Activated naive CD8-positive, alpha-beta T cell treated with anti-CD3 and anti-CD28 coated beads, Interleukin-2, amount 50 U/mL, for 24 hours (primary cell): ENCODE data around the gene CHRNA3.

Experiments used
- ATAC-seq: fragments of 150-1000 bp; cut with Tn5 transposase; one replicate; pipeline ENCODE4 v1.10.0; 2021
- DNase-seq: peaks from one replicate; pipeline ENCODE4 v3.0.0; 2021
- H3K27ac Mint-ChIP-seq: one replicate; pipeline ENCODE4 v1.8.0; 2021; ENCODE audit warnings: mild to moderate bottlenecking, mixed read lengths
- H3K27me3 Mint-ChIP-seq: one replicate; pipeline ENCODE4 v1.8.0; 2021; ENCODE audit warnings: mixed read lengths
- H3K36me3 Mint-ChIP-seq: one replicate; pipeline ENCODE4 v1.8.0; 2021; ENCODE audit warnings: low read depth, mixed read lengths
- H3K4me1 Mint-ChIP-seq: one replicate; pipeline ENCODE4 v1.8.0; 2021; ENCODE audit warnings: mixed read lengths
- H3K4me3 Mint-ChIP-seq: one replicate; pipeline ENCODE4 v1.8.0; 2021; ENCODE audit warnings: mild to moderate bottlenecking, moderate library complexity, mixed read lengths
- H3K9me3 Mint-ChIP-seq: one replicate; pipeline ENCODE4 v1.8.0; 2021; ENCODE audit warnings: mixed read lengths

The CHRNA3 gene

DNA sequence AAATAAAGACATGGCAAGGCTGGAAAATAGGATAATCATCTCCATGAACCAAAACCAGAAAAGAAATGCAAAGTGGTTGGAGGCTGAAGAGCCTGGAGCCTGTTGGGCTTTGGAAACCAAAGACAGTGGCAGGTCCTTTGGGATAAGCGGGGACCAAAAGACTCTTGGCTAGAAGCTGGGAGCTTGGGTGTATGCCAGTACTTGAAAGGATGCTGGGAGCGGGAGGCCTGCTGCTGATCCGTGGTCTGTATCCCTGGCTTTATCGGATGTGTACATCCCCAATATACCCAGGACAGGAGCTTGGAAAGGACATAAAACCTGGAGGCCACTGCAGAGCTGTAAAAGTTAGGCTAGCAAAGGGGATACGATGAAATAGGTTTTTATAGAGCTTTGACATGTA, 21.5 kb upstream of the CHRNA3 start:
- peaks cover 3% of the 10 kb centered on the region for H3K27me3 Mint-ChIP-seq
- no peak for ATAC-seq
- no peak for DNase-seq
- H3K36me3 Mint-ChIP-seq = no peaks in the 10 kb centered on the region
- peaks cover 5% of the 10 kb centered on the region for H3K4me1 Mint-ChIP-seq
- H3K9me3 Mint-ChIP-seq = no peaks in the 10 kb centered on the region
- no peak overlapping the region for H3K27ac Mint-ChIP-seq
- H3K4me3 Mint-ChIP-seq = no peak overlapping the region

DNA sequence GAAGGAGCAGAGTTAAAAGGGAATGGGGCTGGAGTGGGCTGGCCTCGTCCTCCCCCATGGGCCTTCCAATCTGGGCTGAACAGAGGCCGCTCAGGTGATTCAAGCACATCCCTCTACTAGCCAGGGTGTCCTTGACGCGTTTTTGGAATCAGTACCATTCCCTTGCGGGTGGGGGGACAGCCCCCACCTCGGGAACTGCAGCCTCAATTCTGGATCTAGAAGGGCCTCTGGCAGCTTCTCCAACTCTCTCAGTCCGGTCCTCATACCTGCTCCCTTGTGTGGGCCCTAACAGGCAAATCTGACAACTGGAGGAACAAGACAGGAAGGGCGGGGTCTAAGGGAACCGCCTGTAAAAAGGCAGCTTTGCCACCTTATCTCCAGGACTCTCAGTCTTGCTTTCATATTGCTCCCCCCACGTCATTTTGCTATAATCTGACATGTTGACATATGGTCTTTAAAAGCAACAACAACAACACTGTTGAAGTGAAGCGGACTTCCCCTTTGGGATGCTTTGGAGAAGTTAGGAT, 21.0 kb upstream of the CHRNA3 start:
- DNase-seq = no peak
- H3K36me3 Mint-ChIP-seq = no peaks in the 10 kb centered on the region
- peak; percentile 6 for ATAC-seq
- no peak overlapping the region for H3K27ac Mint-ChIP-seq
- H3K4me3 Mint-ChIP-seq = peak overlapping the region; percentile 46
- H3K27me3 Mint-ChIP-seq = peaks cover 6% of the 10 kb centered on the region
- H3K9me3 Mint-ChIP-seq = no peaks in the 10 kb centered on the region
- peaks cover 5% of the 10 kb centered on the region for H3K4me1 Mint-ChIP-seq

DNA sequence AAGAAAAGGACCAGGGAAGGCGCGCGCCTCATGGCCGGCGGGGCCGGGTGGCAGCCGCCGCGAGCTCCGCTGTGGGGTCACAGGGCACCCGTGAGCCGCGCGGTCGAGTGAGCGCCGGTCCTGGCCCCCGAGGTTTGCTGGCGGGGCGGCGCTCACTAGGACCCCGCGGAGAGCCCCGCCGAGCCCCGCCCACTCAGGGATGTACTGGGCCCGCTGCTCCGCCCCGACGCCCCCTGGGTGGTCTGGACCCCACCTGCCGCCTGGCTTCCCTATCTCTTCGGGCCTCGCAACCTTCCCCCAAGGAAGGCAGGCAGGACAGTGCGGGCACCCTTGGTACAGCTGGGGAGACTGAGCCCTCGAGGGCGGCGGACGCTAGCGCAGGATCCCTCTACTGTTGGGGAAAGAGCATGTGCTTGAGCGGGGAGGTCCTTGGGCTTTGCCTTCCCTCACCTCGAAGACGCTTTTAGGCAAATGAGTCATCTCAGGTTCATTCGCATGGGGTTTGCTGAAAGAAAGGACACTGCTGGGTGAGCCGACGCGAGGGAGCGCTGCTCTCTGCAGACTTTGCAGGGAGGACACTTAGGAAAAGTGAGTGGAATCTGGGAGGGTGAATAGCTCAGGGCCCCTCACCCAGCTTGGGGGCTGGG, 20.4 kb upstream of the CHRNA3 start, which contains the start of gene CHRNB4:
Gene CHRNB4, minus strand, starts transcription at position 109 of the 647 bp plus-strand sequence. Its CDS starts 77 bp downstream, at position 32.
- DNase-seq (no peak), ATAC-seq (peak; percentile 76)
- H3K4me1 Mint-ChIP-seq = peaks cover 5% of the 10 kb centered on the region
- peaks cover 7% of the 10 kb centered on the region for H3K27me3 Mint-ChIP-seq
- H3K36me3 Mint-ChIP-seq = no peaks in the 10 kb centered on the region
- H3K4me3 Mint-ChIP-seq = peak within 1 kb of the TSS; percentile 46
- H3K9me3 Mint-ChIP-seq = no peaks in the 10 kb centered on the region
- H3K27ac Mint-ChIP-seq = no peak within 1 kb of the TSS

DNA sequence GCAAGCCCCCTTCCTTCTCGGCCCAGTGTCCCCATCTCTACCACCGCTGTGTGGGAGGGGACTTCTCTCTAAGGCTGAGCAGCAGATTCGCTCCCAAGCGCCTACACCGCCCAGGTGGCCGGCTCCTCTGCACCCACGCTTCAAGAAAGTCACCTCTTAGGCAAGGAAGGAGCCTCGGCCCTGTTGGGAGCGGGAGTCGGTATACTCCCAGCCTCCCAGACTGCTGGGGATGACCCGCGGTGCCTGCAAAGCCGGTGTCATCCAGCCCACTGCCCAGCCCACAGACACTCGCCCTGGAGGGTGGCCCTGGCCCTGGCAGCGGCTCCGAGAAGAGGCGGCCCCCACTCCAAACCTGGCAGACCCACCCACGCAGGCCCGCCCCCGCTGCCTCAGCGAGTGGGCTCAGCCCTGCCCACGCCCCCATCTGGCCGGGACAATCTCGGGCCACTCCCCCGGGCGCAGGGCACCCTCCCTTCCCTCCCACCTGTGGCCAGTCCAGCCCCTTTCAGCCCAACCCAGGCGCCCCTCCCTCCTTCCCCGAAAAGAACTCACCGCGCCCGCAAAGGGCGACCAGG, 19.8 kb upstream of the CHRNA3 start:
- Mint-ChIP-seq H3K27ac (no peak overlapping the region), H3K27me3 (peaks cover 8% of the 10 kb centered on the region), H3K4me3 (peak overlapping the region; percentile 11), H3K9me3 (no peaks in the 10 kb centered on the region), H3K36me3 (no peaks in the 10 kb centered on the region), H3K4me1 (peaks cover 5% of the 10 kb centered on the region)
- no peak for DNase-seq
- no peak for ATAC-seq

DNA sequence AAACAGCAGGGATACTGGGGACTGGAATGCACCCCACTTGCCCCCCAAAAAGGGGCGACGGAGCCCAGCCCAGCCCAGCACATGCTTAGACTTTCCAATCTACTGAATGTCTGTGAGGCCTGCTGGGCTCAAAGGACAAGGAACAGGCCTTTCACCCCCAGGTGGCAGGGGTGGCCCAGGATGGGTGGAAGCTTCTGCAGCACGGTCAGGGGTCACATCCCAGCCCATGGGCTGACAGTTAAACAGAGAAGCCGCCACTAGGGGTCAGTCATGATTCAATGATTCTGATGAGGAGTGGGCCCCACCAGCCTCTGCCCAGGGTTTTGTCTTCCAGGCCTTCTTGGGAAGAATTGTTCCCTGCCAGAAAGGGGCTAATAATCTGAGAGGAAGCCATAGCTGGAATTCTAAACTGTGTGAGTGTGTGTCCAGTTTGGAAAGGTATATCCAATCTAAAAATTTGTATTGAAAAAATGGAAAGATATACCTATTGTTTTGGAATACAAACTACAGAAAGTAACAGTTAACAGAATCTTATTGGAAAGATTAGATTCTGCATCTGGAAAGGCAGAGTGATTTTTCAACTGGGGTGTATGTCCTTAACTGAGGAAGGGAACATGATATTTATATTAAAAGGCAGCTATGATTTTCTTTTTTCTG, 18.0 kb upstream of the CHRNA3 start:
- peaks cover 8% of the 10 kb centered on the region for H3K27me3 Mint-ChIP-seq
- H3K9me3 Mint-ChIP-seq = peaks cover under 1% of the 10 kb centered on the region
- no peak overlapping the region for H3K4me3 Mint-ChIP-seq
- ATAC-seq = peak; percentile 55
- H3K27ac Mint-ChIP-seq = no peak overlapping the region
- H3K4me1 Mint-ChIP-seq = peaks cover 5% of the 10 kb centered on the region
- peak; percentile 71 for DNase-seq
- no peaks in the 10 kb centered on the region for H3K36me3 Mint-ChIP-seq

DNA sequence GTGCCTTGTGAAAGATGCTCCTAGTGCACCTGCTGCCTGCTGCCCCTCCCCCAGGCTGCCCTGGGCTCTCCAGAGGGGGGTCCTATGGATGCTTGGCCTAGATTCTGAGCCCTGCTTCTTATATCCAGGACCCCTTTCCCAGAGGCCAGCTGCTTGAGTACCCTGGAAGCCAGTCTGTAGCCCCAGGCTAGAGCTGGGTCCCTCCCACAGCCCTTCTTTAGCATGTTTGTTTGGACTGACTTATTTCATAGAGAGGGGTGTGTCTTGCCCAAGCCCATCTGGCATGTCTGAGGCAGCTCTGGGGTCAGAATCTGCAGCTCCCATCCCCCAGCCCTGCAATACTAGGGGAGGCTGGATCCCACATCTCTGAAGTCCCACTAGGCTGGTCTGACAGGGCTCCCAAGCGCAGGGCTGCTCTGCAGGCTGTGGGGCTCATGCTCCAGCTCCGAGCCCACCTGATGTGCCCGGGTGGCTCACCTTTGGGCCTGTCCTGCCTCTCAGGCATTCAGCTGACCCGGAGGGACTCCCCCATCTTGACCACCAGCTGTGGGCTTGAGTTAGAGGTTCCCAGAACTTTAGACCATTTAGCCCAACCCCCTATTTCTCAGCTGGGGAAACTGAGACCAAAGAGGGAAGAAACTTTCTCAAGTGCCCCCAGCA, 17.1 kb upstream of the CHRNA3 start:
- Mint-ChIP-seq H3K4me3 (no peak overlapping the region), H3K36me3 (no peaks in the 10 kb centered on the region), H3K27ac (no peak overlapping the region), H3K4me1 (peaks cover 5% of the 10 kb centered on the region), H3K9me3 (peaks cover 9% of the 10 kb centered on the region), H3K27me3 (peaks cover 8% of the 10 kb centered on the region)
- ATAC-seq (no peak), DNase-seq (no peak)

DNA sequence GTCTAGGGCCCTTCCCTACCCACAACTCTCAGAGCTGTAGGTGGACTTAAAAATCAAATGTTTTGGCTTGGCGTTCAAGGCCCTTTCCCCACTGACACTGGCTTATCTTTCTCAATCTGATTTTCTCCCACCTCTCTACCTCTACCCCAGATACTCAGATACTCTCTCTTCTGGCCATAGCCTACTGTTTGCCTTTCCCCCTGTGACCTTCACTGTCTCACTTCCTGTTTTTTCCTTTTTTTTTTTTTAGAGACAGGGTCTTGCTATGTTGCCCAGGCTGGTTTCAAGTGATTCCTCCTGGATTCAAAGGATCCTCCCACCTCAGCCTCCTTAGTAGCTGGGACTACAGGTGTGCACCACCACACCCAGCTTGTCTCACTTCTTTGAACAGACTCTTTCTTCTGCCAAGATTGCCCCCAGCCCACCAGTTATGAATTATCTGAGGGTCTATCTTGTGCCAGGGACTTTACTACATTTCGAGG, 15.6 kb upstream of the CHRNA3 start:
- Mint-ChIP-seq H3K36me3 (no peaks in the 10 kb centered on the region), H3K4me1 (peaks cover 3% of the 10 kb centered on the region), H3K4me3 (no peak overlapping the region), H3K27ac (no peak overlapping the region), H3K27me3 (peaks cover 7% of the 10 kb centered on the region), H3K9me3 (peaks cover 10% of the 10 kb centered on the region)
- no peak for ATAC-seq
- DNase-seq = no peak

DNA sequence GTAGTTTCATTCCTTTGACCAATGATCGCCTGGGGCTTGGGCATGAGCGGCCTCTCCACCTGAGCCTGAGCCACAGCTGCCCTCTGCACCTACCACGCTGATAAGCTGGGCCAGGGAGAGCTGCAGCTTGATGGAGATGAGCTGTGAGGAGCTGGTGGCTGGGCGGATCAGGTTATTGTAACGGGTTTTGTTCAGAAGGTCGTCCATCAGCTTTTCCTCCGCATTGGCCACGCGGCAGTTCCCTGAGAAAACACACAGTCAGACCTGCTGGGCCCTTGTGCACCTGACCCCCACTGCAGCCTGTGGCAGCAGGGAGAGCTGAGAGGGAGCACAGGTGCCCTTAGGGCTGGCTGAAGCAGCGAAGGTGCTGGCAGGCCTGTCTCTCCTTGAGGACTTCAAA, 14.6 kb upstream of the CHRNA3 start:
- H3K27me3 Mint-ChIP-seq = peaks cover 5% of the 10 kb centered on the region

DNA sequence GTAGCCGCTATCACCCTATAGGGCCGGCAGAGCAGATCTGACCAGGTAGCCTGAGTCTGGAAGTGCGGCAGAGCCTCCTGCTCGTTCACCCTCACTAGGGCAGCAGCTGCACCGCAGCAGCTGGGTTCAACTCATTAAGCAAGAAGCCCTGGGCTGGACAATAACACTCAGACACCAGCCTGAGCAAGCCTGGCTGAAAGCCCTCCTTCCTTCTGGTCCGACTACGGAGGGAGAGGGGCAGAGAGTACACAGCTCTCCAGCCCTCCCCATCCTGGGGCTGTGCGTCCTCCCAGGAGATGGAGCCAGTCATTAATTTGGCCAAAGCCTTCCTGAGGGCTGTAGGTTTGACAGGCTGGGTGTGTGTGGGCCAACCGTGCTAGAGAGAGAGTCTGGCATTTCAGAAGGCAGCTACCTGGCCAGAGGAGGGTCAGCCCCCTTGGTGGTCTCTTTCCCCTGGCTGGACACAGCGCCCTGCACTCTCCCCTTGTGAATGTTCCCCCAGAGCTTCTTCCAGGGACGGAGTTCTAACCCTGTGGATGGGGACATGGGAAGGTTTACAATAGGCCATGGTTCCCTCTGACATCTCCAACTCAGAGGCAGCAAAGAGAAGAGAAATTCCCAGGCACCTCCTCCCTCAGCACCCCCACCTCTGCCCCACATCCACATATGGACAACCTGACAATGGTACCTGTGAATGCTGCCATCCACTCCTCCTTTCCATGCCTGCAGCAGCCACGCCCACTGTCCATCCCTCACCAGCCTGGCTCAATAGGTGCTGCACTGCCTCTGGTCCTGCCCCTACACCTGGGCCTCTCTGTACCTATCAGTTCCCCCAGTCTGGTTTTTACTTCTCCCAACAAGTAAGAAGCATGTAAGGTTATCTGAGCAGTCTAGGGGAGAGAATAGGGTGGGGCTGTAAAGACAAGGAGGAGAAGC, 13.7 kb upstream of the CHRNA3 start:
- peaks cover 5% of the 10 kb centered on the region for H3K27me3 Mint-ChIP-seq
- no peak overlapping the region for H3K27ac Mint-ChIP-seq

More for the DNA sequence above, 14.6 kb upstream of the CHRNA3 start:
- no peak for DNase-seq
- Mint-ChIP-seq H3K27ac (no peak overlapping the region), H3K4me1 (no peaks in the 10 kb centered on the region), H3K4me3 (no peak overlapping the region), H3K9me3 (peaks cover 10% of the 10 kb centered on the region), H3K36me3 (no peaks in the 10 kb centered on the region)
- ATAC-seq = no peak

DNA sequence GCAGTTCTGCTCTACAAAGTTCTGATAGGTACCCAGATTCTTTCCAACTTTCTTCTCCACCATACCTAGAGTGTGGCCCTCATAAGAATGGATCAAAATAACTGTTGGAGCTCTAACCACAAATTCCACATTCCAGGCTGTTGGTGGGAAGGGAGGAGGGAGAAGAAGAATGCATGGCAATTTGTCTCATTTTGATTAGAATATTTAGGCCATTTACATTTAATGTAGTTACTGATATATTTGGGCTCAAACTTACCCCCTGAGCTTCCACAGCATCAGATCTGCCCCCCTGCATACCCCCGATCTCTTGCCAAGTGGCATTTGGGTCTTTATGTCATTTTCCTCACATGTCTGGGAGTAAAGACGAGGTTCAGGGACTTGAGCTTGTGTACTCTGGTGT, 12.6 kb upstream of the CHRNA3 start:
- peaks cover 5% of the 10 kb centered on the region for H3K27me3 Mint-ChIP-seq
- no peak overlapping the region for H3K27ac Mint-ChIP-seq
- no peak overlapping the region for H3K4me3 Mint-ChIP-seq
- no peak for ATAC-seq
- H3K36me3 Mint-ChIP-seq = no peaks in the 10 kb centered on the region
- no peak for DNase-seq
- H3K9me3 Mint-ChIP-seq = peaks cover 10% of the 10 kb centered on the region
- no peaks in the 10 kb centered on the region for H3K4me1 Mint-ChIP-seq

More for the DNA sequence above, 13.7 kb upstream of the CHRNA3 start:
- no peaks in the 10 kb centered on the region for H3K36me3 Mint-ChIP-seq
- no peak for DNase-seq
- no peak overlapping the region for H3K4me3 Mint-ChIP-seq
- H3K9me3 Mint-ChIP-seq = peaks cover 10% of the 10 kb centered on the region
- no peaks in the 10 kb centered on the region for H3K4me1 Mint-ChIP-seq
- no peak for ATAC-seq

DNA sequence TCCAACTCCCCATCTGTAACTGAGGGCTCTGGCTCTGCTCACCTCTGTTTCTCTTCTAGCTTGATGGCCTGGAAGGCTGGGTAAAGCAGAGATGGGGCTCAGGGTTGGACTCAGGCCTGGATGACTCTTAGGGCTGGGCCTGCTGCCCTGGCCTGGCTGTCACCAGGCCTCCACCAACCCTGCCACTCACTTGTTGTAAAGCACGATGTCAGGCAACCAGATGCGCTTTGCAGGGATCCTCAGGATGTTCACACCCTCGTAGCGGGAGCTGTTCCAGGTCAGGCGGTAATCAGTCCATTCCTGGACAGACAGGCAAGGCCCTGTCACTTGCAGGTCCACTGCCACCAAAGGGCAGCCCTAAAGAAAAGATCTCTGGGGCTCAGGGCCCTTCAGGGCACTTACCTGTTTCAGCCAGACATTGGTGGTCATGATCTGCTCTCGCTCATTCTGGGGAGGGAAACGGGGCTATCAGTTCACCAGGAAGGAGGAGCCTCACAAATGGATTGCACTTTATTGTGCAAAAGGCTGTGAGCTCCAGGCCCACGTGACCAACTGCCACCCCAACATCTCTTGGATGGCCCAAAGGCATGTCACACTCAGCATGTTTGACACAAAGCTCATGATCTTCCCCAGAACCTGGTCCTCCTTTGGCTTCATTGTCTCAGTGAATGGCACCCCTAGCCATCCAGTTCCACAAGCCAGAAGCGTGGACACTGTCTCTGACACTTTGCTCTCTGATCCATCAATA, 10.3 kb upstream of the CHRNA3 start:
- Mint-ChIP-seq H3K27ac (no peak overlapping the region), H3K36me3 (no peaks in the 10 kb centered on the region), H3K4me3 (no peak overlapping the region), H3K9me3 (peaks cover 10% of the 10 kb centered on the region), H3K4me1 (no peaks in the 10 kb centered on the region), H3K27me3 (peaks cover 2% of the 10 kb centered on the region)
- ATAC-seq (no peak), DNase-seq (no peak)

DNA sequence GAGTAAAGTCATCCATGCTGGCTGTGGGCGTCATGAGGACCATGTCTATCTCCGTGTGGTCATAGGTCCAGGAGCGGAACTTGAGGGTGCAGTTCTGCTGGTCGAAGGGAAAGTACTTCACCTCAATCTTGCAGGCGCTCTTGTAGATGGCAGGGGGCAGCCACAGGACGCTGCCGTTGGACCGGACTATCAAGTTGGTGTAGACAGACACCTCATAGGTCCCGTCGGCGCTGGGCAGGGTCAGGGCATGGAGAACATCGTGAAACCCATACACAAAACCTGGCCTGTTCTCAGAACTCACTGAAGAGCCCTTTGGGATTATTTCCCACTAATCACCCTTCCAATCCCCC, 8.9 kb upstream of the CHRNA3 start:
- ATAC-seq (no peak), DNase-seq (no peak)
- no peaks in the 10 kb centered on the region for H3K36me3 Mint-ChIP-seq
- H3K4me3 Mint-ChIP-seq = no peak overlapping the region
- no peak overlapping the region for H3K27ac Mint-ChIP-seq
- peaks cover 2% of the 10 kb centered on the region for H3K27me3 Mint-ChIP-seq
- H3K9me3 Mint-ChIP-seq = peaks cover 10% of the 10 kb centered on the region
- no peaks in the 10 kb centered on the region for H3K4me1 Mint-ChIP-seq

DNA sequence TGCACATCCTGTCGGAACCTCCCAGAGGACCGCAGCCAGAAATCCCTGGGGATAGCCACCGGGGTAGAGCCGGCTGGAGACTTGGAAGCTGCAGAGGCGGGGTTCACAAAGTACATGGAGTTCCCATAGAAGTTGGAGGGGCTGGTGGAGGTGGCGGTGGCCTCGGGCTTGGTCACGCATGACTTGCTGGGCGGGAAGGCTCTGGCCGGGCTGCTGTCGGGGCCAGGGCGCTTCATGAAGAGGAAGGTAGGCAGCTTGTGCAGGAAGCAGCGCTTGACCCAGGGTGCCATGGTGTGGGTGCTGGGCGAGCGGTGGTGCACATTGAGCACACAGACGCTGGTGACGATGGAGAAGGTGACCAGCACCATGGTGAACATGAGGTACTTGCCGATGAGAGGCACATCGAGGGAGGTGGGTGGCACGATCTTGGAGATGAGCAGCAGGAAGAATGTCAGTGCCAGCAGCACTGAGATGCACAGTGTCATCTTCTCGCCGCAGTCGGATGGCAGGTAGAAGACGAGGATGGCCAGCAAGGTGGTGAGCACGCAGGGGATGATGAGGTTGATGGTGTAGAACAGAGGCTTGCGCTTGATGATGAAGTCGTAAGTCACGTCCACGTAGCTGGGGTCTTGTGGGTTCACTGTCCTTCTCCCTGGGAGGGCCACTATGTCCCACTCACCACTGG, 8.4 kb upstream of the CHRNA3 start:
- peaks cover 10% of the 10 kb centered on the region for H3K9me3 Mint-ChIP-seq
- H3K4me3 Mint-ChIP-seq = no peak overlapping the region
- no peaks in the 10 kb centered on the region for H3K4me1 Mint-ChIP-seq
- DNase-seq (no peak), ATAC-seq (no peak)
- no peak overlapping the region for H3K27ac Mint-ChIP-seq
- no peaks in the 10 kb centered on the region for H3K36me3 Mint-ChIP-seq
- peaks cover 4% of the 10 kb centered on the region for H3K27me3 Mint-ChIP-seq
